Gastrocnemius medialis (tissue), 4 donors: Measurements from ENCODE around the gene KCNH8. TPM values are rescaled to one million over a fixed set of nuclear protein-coding genes. Genes with fewer than 3 reads are reported as not detected.

Experiments
- ATAC-seq, 2 donors: fragments of 150-250 bp; one replicate each; pipeline ENCODE4 v1.9.1; 2016
- DNase-seq, 2 donors: peaks; one replicate each; pipeline ENCODE4 v3.0.0-alpha.2; 2019
- H3K27ac ChIP-seq, 4 donors: fragments of 200-600 bp; sonication (generic); 1 replicate in 1 of 4; 2 replicates in 3 of 4; pipeline ENCODE4 v1.5.1; 2016 to 2018; ENCODE audit warnings: mild to moderate bottlenecking in 2 of 4, moderate library complexity in 1 of 4
- H3K27me3 ChIP-seq, 3 donors: fragments of 200-600 bp; sonication (generic) in 2 of 3; 1 replicate in 1 of 3; 2 replicates in 2 of 3; pipeline versions ENCODE4 v1.5.1 to v1.6.0; 2016 to 2019; ENCODE audit warnings: mild to moderate bottlenecking in 1 of 3, moderate library complexity in 1 of 3
- H3K36me3 ChIP-seq, 2 donors: fragments of 200-600 bp; sonication (generic) in 1 of 2; one replicate each; pipeline ENCODE4 v1.5.1; 2017 to 2018
- H3K4me1 ChIP-seq, 2 donors: fragments of 200-600 bp; sonication (generic) in 1 of 2; one replicate each; pipeline ENCODE4 v1.5.1; 2016 to 2017; ENCODE audit warnings: mild to moderate bottlenecking in 2 of 2
- H3K4me3 ChIP-seq, 4 donors: fragments of 200-600 bp; sonication (generic) in 3 of 4; 1 replicate in 1 of 4; 2 replicates in 3 of 4; pipeline ENCODE4 v1.5.1; 2016 to 2019; ENCODE audit warnings: mild to moderate bottlenecking in 2 of 4
- H3K9me3 ChIP-seq, 3 donors: fragments of 200-600 bp; sonication (generic) in 2 of 3; 1 replicate in 1 of 3; 2 replicates in 2 of 3; pipeline ENCODE4 v1.5.1; 2016 to 2019
- CTCF ChIP-seq, 5 experiments: fragments of 450-650 bp in 3 of 5; fragments of 200-600 bp in 2 of 5; sonication (generic) in 2 of 5; IDR thresholded peaks in 4 of 5; conservative IDR thresholded peaks in 1 of 5; 1 replicate in 4 of 5; 2 replicates in 1 of 5; pipeline ENCODE4 v1.5.1; 2016 to 2019; ENCODE audit warnings: antibody characterized with exemption in 5 of 5, mild to moderate bottlenecking in 3 of 5, moderate library complexity in 3 of 5
- POLR2A ChIP-seq, 2 donors: fragments of 450-650 bp; IDR thresholded peaks; one replicate each; pipeline ENCODE4 v1.6.1; 2017; ENCODE audit warnings: antibody characterized with exemption in 2 of 2, mild to moderate bottlenecking in 2 of 2, moderate library complexity in 2 of 2
- in situ Hi-C, 4 donors: fragments of 200-750 bp; cut with MboI; loops; one replicate each; pipeline versions ENCODE4 v1.15.0 to v1.8.0; 2017; ENCODE audit warnings: low sequenced_read_pairs in 4 of 4
- intact Hi-C: fragments of 100-400 bp; cut with DNase I; formaldehyde crosslinking; loops from one replicate; pipeline ENCODE4 v1.15.1; 2023; ENCODE audit warnings: low total_unique reads
- total RNA-seq, 4 donors: library from RNA; depleted of rRNA; stranded (reverse); fragments of >200 nt; gene quantifications; one replicate each; pipeline versions ENCODE4 v1.1.0 to v1.2.3, GENCODE V29; 2016

Gene KCNH8
- total RNA-seq, 4 donors from 2014 or later, result not detected

GRCh38 chr3:19392150-19392549, 243.8 kb downstream of the KCNH8 start:
- no peak for DNase-seq
- no peaks in the 10 kb centered on the region for H3K27me3 ChIP-seq
- TF ChIP-seq POLR2A (IDR thresholded peaks at IDR 0.05) (no peak), CTCF (IDR thresholded peaks at IDR 0.05 in 4 of 5, conservative IDR thresholded peaks at IDR 0.05 in 1 of 5) (no peak)
- no peak overlapping the region for H3K27ac ChIP-seq
- no peak overlapping the region for H3K4me3 ChIP-seq
- in situ Hi-C loops, result no loop called here
- no peak for ATAC-seq
- intact Hi-C loops, result no loop called here
- H3K36me3 ChIP-seq, result no peaks in the 10 kb centered on the region
- H3K9me3 ChIP-seq, result no peaks in the 10 kb centered on the region
- no peaks in the 10 kb centered on the region for H3K4me1 ChIP-seq

- no peaks in the 10 kb centered on the region for H3K27me3 ChIP-seq
- no peak overlapping the region for H3K27ac ChIP-seq
- intact Hi-C loops, result no loop called here
- in situ Hi-C loops, result no loop called here
- H3K9me3 ChIP-seq, result no peaks in the 10 kb centered on the region
- DNase-seq (no peak), ATAC-seq (no peak)
- H3K36me3 ChIP-seq, result no peaks in the 10 kb centered on the region
- TF ChIP-seq POLR2A (IDR thresholded peaks at IDR 0.05) (no peak), CTCF (IDR thresholded peaks at IDR 0.05 in 4 of 5, conservative IDR thresholded peaks at IDR 0.05 in 1 of 5) (no peak)
- H3K4me1 ChIP-seq, result no peaks in the 10 kb centered on the region
- H3K4me3 ChIP-seq, result no peak overlapping the region
Measured at GRCh38 chr3:19394946-19395345, 246.6 kb downstream of the KCNH8 start.

GRCh38 chr3:19396726-19397125, 248.4 kb downstream of the KCNH8 start:
- TF ChIP-seq POLR2A (IDR thresholded peaks at IDR 0.05) (no peak), CTCF (IDR thresholded peaks at IDR 0.05 in 4 of 5, conservative IDR thresholded peaks at IDR 0.05 in 1 of 5) (no peak)

GRCh38 chr3:19399356-19399755, 251.0 kb downstream of the KCNH8 start:
- H3K27me3 ChIP-seq, result no peaks in the 10 kb centered on the region
- H3K4me3 ChIP-seq, result no peak overlapping the region
- intact Hi-C loops, result no loop called here
- in situ Hi-C loops, result no loop called here
- H3K36me3 ChIP-seq, result no peaks in the 10 kb centered on the region
- H3K9me3 ChIP-seq, result no peaks in the 10 kb centered on the region
- no peak for ATAC-seq
- TF ChIP-seq CTCF (IDR thresholded peaks at IDR 0.05 in 4 of 5, conservative IDR thresholded peaks at IDR 0.05 in 1 of 5) (no peak), POLR2A (IDR thresholded peaks at IDR 0.05) (no peak)
- no peaks in the 10 kb centered on the region for H3K4me1 ChIP-seq
- no peak for DNase-seq
- no peak overlapping the region for H3K27ac ChIP-seq

More at GRCh38 chr3:19396726-19397125, 248.4 kb downstream of the KCNH8 start:
- no peaks in the 10 kb centered on the region for H3K4me1 ChIP-seq
- no peaks in the 10 kb centered on the region for H3K9me3 ChIP-seq
- DNase-seq (no peak), ATAC-seq (no peak)
- no peak overlapping the region for H3K4me3 ChIP-seq
- H3K27ac ChIP-seq, result no peak overlapping the region
- H3K27me3 ChIP-seq, result no peaks in the 10 kb centered on the region
- intact Hi-C loops, result no loop called here
- no peaks in the 10 kb centered on the region for H3K36me3 ChIP-seq
- in situ Hi-C loops, result no loop called here

- H3K9me3 ChIP-seq, result no peaks in the 10 kb centered on the region
- H3K4me1 ChIP-seq, result no peaks in the 10 kb centered on the region
- no peaks in the 10 kb centered on the region for H3K27me3 ChIP-seq
- in situ Hi-C loops, result no loop called here
- ATAC-seq (no peak), DNase-seq (no peak)
- no peak overlapping the region for H3K27ac ChIP-seq
- H3K36me3 ChIP-seq, result no peaks in the 10 kb centered on the region
- TF ChIP-seq CTCF (IDR thresholded peaks at IDR 0.05 in 4 of 5, conservative IDR thresholded peaks at IDR 0.05 in 1 of 5), result no peak
- TF ChIP-seq POLR2A (IDR thresholded peaks at IDR 0.05), result no peak
- H3K4me3 ChIP-seq, result no peak overlapping the region
- intact Hi-C loops, result no loop called here
Measured at GRCh38 chr3:19399836-19400235, 251.5 kb downstream of the KCNH8 start.
